Glutamatergic neuron (in vitro differentiated cells): ENCODE results near the gene P2RX1. TPM values are rescaled to one million over a fixed set of nuclear protein-coding genes. Genes with fewer than 3 reads are reported as not detected.

Experiments used
- DNase-seq: peaks from one replicate; pipeline ENCODE4 v3.0.0; 2022
- H3K27ac Mint-ChIP-seq: one replicate; pipeline ENCODE4 v1.8.0; 2020; ENCODE audit warnings: mild to moderate bottlenecking, mixed read lengths, inconsistent platforms; ENCODE audit not compliant: unreplicated experiment
- H3K27me3 Mint-ChIP-seq: one replicate; pipeline ENCODE4 v1.8.0; 2020; ENCODE audit warnings: mild to moderate bottlenecking, moderate library complexity, mixed read lengths, inconsistent platforms; ENCODE audit not compliant: unreplicated experiment
- H3K36me3 Mint-ChIP-seq: one replicate; pipeline ENCODE4 v1.8.0; 2020; ENCODE audit warnings: mild to moderate bottlenecking, mixed read lengths, inconsistent platforms; ENCODE audit not compliant: unreplicated experiment
- H3K4me1 Mint-ChIP-seq: one replicate; pipeline ENCODE4 v1.8.0; 2020; ENCODE audit warnings: mild to moderate bottlenecking, low read depth, mixed read lengths, inconsistent platforms; ENCODE audit not compliant: unreplicated experiment
- H3K4me3 Mint-ChIP-seq: one replicate; pipeline ENCODE4 v1.8.0; 2020; ENCODE audit warnings: mild to moderate bottlenecking, mixed read lengths, inconsistent platforms; ENCODE audit not compliant: unreplicated experiment
- H3K9me3 Mint-ChIP-seq: one replicate; pipeline ENCODE4 v1.8.0; 2020; ENCODE audit warnings: mild to moderate bottlenecking, moderate library complexity, mixed read lengths, inconsistent platforms; ENCODE audit not compliant: unreplicated experiment
- total RNA-seq: library from RNA; stranded (reverse); fragmentation: NEBNext Ultra II Directional; extraction: Animal tissue kit (Norgen Biotek cat#: 25700); gene quantifications from one replicate; pipeline ENCODE4 v1.2.1, GENCODE V29; 2021; ENCODE audit not compliant: unreplicated experiment
- TF ChIP-seq, protein P1 (sequence below): fragments of 200-600 bp; sonication (generic); IDR thresholded peaks from one replicate; pipeline ENCODE4 v1.5.0; 2021; ENCODE audit not compliant: partially characterized antibody, unreplicated experiment

The P2RX1 gene
- total RNA-seq, 1 donor from 2014 or later = 2.1 TPM

DNA sequence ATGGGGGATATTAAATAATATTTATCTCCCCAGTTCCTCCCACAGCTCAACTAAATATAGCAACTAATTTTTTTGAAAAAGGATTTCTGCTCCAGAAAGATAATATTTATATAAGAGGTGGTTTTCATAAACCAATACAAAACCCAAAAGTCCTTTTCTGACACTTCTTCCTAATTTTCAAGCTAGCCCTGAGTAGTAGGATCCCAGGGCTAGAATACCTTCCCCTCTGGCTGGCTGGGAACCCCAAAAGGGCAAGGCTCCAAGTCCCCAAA, 46.6 kb upstream of the P2RX1 start:
- no peaks in the 10 kb centered on the region for H3K36me3 Mint-ChIP-seq
- no peak for DNase-seq
- TF ChIP-seq, protein P1, sequence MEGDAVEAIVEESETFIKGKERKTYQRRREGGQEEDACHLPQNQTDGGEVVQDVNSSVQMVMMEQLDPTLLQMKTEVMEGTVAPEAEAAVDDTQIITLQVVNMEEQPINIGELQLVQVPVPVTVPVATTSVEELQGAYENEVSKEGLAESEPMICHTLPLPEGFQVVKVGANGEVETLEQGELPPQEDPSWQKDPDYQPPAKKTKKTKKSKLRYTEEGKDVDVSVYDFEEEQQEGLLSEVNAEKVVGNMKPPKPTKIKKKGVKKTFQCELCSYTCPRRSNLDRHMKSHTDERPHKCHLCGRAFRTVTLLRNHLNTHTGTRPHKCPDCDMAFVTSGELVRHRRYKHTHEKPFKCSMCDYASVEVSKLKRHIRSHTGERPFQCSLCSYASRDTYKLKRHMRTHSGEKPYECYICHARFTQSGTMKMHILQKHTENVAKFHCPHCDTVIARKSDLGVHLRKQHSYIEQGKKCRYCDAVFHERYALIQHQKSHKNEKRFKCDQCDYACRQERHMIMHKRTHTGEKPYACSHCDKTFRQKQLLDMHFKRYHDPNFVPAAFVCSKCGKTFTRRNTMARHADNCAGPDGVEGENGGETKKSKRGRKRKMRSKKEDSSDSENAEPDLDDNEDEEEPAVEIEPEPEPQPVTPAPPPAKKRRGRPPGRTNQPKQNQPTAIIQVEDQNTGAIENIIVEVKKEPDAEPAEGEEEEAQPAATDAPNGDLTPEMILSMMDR = no peak
- no peak overlapping the region for H3K4me3 Mint-ChIP-seq
- peaks cover 16% of the 10 kb centered on the region for H3K4me1 Mint-ChIP-seq
- peaks cover 8% of the 10 kb centered on the region for H3K27me3 Mint-ChIP-seq
- H3K9me3 Mint-ChIP-seq = peaks cover 4% of the 10 kb centered on the region
- H3K27ac Mint-ChIP-seq = no peak overlapping the region

GRCh38 chr17:3962217-3962964, 46.1 kb upstream of the P2RX1 start:
- H3K9me3 Mint-ChIP-seq = peaks cover 4% of the 10 kb centered on the region
- TF ChIP-seq, protein P1 = no peak
- H3K27me3 Mint-ChIP-seq = peaks cover 8% of the 10 kb centered on the region
- H3K4me3 Mint-ChIP-seq = peak overlapping the region; percentile 42
- H3K27ac Mint-ChIP-seq = no peak overlapping the region
- H3K4me1 Mint-ChIP-seq = peaks cover 16% of the 10 kb centered on the region
- DNase-seq = no peak
- no peaks in the 10 kb centered on the region for H3K36me3 Mint-ChIP-seq

DNA sequence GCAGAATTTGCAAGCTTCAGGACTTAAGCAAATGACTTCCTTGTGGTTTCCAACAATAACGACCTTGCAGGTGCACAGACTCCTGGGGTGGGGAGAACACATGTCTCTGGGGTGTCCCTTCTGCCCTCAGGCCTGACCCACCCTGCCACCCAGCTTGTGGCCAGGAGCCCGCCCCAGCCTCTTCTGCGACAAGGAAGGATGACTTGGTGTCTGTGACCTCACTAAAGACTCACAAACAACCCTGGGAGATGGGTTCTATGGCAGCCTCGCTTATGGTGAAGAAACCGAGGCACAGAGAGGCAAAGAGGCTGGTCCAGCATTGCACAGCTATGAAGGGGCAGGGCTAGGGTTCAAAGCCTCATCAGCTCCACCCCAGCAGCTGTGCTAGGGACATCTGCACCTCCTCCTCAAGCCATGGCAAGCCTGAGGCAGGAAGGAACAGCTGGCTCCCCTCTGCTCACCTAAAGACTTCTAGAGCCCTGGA, 45.3 kb upstream of the P2RX1 start:
- Mint-ChIP-seq H3K4me3 (no peak overlapping the region), H3K4me1 (peaks cover 18% of the 10 kb centered on the region), H3K9me3 (peaks cover 3% of the 10 kb centered on the region), H3K27ac (no peak overlapping the region), H3K27me3 (peaks cover 8% of the 10 kb centered on the region), H3K36me3 (no peaks in the 10 kb centered on the region)
- peak; percentile 46 for DNase-seq
- TF ChIP-seq, protein P1 = no peak

DNA sequence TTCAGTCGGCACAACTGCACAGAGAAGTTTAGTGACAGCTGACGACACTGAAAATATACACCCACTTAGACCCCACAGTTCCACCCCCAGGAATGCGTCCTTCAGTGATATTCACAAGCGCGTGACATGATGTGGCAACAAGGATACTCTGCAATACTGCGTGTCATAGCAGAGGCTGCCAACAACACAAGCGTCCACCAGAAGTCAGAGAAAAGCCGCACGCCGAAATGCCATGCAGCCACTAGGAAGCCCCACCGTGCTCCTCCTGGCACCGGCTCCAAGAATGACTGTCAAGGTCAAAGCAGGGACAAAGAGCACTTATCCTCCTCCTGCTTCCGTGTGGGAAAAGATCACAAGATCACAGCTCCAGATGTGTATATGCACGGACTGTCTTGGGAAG, 44.5 kb upstream of the P2RX1 start:
- TF ChIP-seq, protein P1 = no peak
- H3K4me3 Mint-ChIP-seq = peak overlapping the region; percentile 11
- no peak for DNase-seq
- H3K4me1 Mint-ChIP-seq = peaks cover 24% of the 10 kb centered on the region
- peaks cover 1% of the 10 kb centered on the region for H3K9me3 Mint-ChIP-seq
- peaks cover 8% of the 10 kb centered on the region for H3K27me3 Mint-ChIP-seq
- H3K27ac Mint-ChIP-seq = no peak overlapping the region
- no peaks in the 10 kb centered on the region for H3K36me3 Mint-ChIP-seq

DNA sequence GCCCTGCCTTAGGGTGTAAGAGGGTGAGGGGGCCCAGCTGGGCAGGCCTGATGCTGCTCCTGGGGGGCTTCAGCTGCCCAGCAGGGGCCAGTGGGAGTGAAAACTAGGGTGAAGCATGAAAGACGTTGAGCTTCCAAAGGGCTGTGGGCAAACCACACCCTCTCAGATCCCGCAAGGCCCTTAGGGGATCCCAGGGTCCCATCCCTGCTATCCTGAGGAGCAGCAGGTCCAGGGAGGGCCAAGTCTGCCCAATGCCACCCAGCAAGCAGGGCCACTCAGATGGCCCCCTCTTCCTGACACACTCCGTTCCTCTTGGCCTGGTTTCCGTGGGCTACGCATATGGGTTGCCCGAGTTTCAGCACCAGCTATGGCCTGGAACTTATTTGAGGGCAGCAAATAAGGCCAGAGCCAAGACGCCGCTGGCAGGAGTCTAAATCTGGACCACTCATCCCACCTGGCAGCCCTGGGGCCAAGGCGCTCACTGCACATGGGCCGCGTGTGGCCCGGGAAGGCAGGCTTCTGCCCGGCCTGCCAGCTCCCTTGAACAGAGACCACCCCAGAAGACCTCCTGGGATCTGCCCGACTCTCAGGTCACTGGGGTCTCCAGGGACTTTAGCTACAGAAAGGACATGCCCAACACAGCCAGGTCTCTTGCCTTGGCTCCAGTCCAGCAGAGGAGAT, 43.8 kb upstream of the P2RX1 start:
- H3K27ac Mint-ChIP-seq = no peak overlapping the region
- TF ChIP-seq, protein P1 = no peak
- H3K27me3 Mint-ChIP-seq = peaks cover 8% of the 10 kb centered on the region
- DNase-seq = no peak
- H3K4me1 Mint-ChIP-seq = peaks cover 21% of the 10 kb centered on the region
- H3K4me3 Mint-ChIP-seq = no peak overlapping the region
- H3K9me3 Mint-ChIP-seq = peaks cover 1% of the 10 kb centered on the region
- no peaks in the 10 kb centered on the region for H3K36me3 Mint-ChIP-seq
